ENCODE results near the gene UBXN1. TPM values are rescaled to one million over a fixed set of nuclear protein-coding genes. Genes with fewer than 3 reads are reported as not detected.

The UBXN1 gene
- total RNA-seq, 1 experiment from 2014 or later, result 135 TPM

- TF ChIP-seq HMGXB4 (CRISPR knock-in tag; IDR thresholded peaks at IDR 0.05), result no peak
- no peak for TF ChIP-seq ZNF416 (CRISPR knock-in tag; IDR thresholded peaks at IDR 0.05)
- no peak for TF ChIP-seq NFATC4 (CRISPR knock-in tag; IDR thresholded peaks at IDR 0.05)
- no peak for TF ChIP-seq SOX15 (CRISPR knock-in tag; IDR thresholded peaks at IDR 0.05)
- no peak for TF ChIP-seq CTCF (IDR thresholded peaks at IDR 0.05)
- no peak for TF ChIP-seq RELA (CRISPR knock-in tag; IDR thresholded peaks at IDR 0.05; ENCODE audit: borderline replicate concordance)
- TF ChIP-seq ZNF423 (CRISPR knock-in tag; IDR thresholded peaks at IDR 0.05), result no peak
These were observed 33.3 kb downstream of the UBXN1 start (continued) for GRCh38 chr11:62645671-62645945.

GRCh38 chr11:62644220-62644619 is 34.7 kb downstream of the UBXN1 start:
- CTCF ChIA-PET, result no interaction called here
- peaks cover 30% of the 10 kb centered on the region for H3K36me3 Mint-ChIP-seq
- ATAC-seq (no peak), DNase-seq (ENCODE audit: low spot score) (no peak)
- H3K27ac Mint-ChIP-seq, result no peak overlapping the region
- TF ChIP-seq CREB1 (CRISPR knock-in tag; IDR thresholded peaks at IDR 0.05) (no peak), E2F1 (CRISPR knock-in tag; IDR thresholded peaks at IDR 0.05) (no peak), HMGXB4 (CRISPR knock-in tag; IDR thresholded peaks at IDR 0.05) (no peak), MLX (CRISPR knock-in tag; IDR thresholded peaks at IDR 0.05) (no peak), ZNF232 (CRISPR knock-in tag; IDR thresholded peaks at IDR 0.05) (no peak), RORB (CRISPR knock-in tag; IDR thresholded peaks at IDR 0.05) (no peak), FOXP4 (CRISPR knock-in tag; IDR thresholded peaks at IDR 0.05) (no peak), AR (CRISPR knock-in tag; IDR thresholded peaks at IDR 0.05) (no peak), SP1 (CRISPR knock-in tag; conservative IDR thresholded peaks at IDR 0.05) (no peak), NR3C1 (CRISPR knock-in tag; conservative IDR thresholded peaks at IDR 0.05; ENCODE audit: low read depth) (no peak), NR1H2 (CRISPR knock-in tag; IDR thresholded peaks at IDR 0.05) (no peak), SMAD4 (CRISPR knock-in tag; IDR thresholded peaks at IDR 0.05) (no peak), ZNF425 (CRISPR knock-in tag; conservative IDR thresholded peaks at IDR 0.05) (no peak), TEAD1 (CRISPR knock-in tag; IDR thresholded peaks at IDR 0.05) (no peak), ATF2 (CRISPR knock-in tag; IDR thresholded peaks at IDR 0.05; ENCODE audit: borderline replicate concordance, low read depth) (no peak)
- peak overlapping the region; percentile 29; the same call in 1 of the 2 replicates for H3K4me3 Mint-ChIP-seq
- no peaks in the 10 kb centered on the region for H3K27me3 Mint-ChIP-seq (ENCODE audit: low read depth)
- POLR2A ChIA-PET, result interaction anchor here (2.7 to 6.3 kb wide), 2 partner anchors 21 to 52 kb away, joined by 14 to 42 read pairs; partner anchors contain the start of genes C11orf98, CSKMT and TUT1
- H3K4me1 Mint-ChIP-seq, result peaks cover 10% of the 10 kb centered on the region
- no peaks in the 10 kb centered on the region for H3K9me3 Mint-ChIP-seq
